ENCODE measurements around the gene ART3.

GRCh38 chr4:76125816-76126215 lies 51.3 kb downstream of the ART3 start:
- no peak for TF ChIP-seq USF1 (IDR thresholded peaks at IDR 0.05; ENCODE audit: borderline replicate concordance, low read depth)
- no peak for TF ChIP-seq CTCF (IDR thresholded peaks at IDR 0.05)
- no peak for TF ChIP-seq NRF1 (IDR thresholded peaks at IDR 0.05; ENCODE audit: low read depth, low read length)
- TF ChIP-seq EP300 (IDR thresholded peaks at IDR 0.05; ENCODE audit: borderline replicate concordance in 1 of 2, low read depth in 1 of 2, low read length in 1 of 2), result no peak
- no peak for TF ChIP-seq FOSL2 (IDR thresholded peaks at IDR 0.05; ENCODE audit: borderline replicate concordance, low read depth)
- no peak for TF ChIP-seq JUND (IDR thresholded peaks at IDR 0.05)

Data from SK-N-SH (cell line).